ENCODE measurements around the gene KCNK1.

KCNK1 gene

DNA sequence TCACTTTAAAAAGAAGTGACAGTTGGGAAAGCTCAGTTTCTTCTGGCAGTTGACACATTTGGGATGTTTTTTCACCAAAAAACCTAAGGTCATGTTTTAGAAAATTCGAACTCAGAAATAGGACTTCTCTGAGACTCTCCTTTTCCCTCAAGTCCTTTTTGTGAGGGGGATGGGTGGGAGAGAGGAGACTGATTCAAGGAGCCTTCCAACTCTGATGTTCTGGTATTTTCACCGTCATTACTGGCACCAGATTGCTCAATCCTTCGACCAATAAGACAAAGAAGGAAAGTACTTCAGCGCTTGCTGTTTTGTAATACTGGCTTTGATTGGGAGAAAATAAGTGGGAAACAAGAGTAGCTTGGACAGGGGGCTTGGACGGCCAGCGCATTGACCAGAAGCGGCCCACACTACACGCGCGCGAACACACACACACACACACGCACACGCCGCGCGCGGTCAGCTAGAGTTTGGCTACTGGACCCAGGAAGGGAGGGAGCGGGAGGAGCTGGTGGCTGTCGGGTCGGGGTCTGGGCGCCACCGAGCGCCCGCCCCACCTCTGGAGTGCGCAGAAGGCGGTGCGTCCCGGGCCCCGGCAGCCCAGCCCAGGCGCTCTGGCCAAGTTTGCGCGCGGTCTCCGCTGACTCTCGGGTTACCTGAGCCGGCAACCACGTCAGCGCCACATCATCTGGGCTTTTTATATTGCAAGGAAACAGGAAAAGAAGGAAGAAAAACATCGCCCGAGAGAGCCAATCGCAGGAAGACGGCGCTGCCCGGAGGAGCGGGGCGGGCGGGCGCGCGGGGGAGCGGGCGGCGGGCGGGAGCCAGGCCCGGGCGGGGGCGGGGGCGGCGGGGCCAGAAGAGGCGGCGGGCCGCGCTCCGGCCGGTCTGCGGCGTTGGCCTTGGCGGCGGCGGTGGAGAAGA is at the start of gene KCNK1:
Gene KCNK1 (plus strand): TSS at position 855 of the 921 bp plus-strand sequence. CDS start 66 bp downstream, at position 921.
- TF ChIP-seq, protein P1, sequence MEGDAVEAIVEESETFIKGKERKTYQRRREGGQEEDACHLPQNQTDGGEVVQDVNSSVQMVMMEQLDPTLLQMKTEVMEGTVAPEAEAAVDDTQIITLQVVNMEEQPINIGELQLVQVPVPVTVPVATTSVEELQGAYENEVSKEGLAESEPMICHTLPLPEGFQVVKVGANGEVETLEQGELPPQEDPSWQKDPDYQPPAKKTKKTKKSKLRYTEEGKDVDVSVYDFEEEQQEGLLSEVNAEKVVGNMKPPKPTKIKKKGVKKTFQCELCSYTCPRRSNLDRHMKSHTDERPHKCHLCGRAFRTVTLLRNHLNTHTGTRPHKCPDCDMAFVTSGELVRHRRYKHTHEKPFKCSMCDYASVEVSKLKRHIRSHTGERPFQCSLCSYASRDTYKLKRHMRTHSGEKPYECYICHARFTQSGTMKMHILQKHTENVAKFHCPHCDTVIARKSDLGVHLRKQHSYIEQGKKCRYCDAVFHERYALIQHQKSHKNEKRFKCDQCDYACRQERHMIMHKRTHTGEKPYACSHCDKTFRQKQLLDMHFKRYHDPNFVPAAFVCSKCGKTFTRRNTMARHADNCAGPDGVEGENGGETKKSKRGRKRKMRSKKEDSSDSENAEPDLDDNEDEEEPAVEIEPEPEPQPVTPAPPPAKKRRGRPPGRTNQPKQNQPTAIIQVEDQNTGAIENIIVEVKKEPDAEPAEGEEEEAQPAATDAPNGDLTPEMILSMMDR (conservative IDR thresholded peaks at IDR 0.05; ENCODE audit: control insufficient read depth, insufficient read depth, low read depth, low read length): no peak
- peak within 1 kb of the TSS; percentile 75 for H3K4me3 ChIP-seq (ENCODE audit: control insufficient read depth, low read depth, low read length)
- peak; percentile 95 for DNase-seq (ENCODE audit: low read depth)

DNA sequence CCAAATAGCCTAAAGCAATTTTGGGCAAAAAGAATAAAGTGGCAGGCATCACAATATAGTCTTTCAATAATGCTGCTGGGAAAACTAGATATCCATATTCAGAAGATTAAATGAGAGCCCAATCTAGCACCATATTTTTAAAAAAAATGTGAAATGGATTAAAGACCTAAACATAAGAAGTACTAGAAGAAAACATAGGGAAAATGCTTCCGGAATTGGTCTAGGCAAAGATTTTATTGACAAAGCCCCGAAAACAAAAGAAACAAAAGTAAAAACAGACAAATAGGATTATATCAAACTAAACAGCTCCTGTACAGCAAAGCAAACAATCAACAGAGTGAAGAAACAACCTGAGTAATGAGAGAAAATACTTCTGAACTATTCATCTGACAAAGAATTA is 48.6 kb upstream of the KCNK1 start:
- DNase-seq (ENCODE audit: low read depth): no peak
- TF ChIP-seq, protein P1 (conservative IDR thresholded peaks at IDR 0.05; ENCODE audit: control insufficient read depth, insufficient read depth, low read depth, low read length): no peak
- no peak overlapping the region for H3K4me3 ChIP-seq (ENCODE audit: control insufficient read depth, low read depth, low read length)

DNA sequence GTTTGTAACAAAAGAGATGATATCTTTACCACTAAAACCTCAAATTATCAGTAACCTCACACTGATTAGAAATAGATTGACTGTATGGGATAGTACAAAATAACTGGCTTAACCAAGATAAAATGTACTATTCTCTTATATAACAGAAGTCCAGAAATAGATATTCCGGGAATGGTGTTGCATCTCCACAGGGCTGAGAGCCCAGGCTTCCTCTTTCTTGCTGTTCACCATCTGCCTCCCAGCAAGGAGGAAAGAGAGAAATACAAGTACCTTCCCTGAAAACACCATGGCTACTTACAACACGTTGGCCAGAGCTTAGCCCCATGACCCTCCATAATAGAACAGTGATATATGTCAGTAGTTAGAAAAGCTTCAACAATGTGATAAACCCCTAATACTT is 47.0 kb upstream of the KCNK1 start:
- TF ChIP-seq, protein P1 (conservative IDR thresholded peaks at IDR 0.05; ENCODE audit: control insufficient read depth, insufficient read depth, low read depth, low read length): no peak
- DNase-seq (ENCODE audit: low read depth): no peak
- H3K4me3 ChIP-seq (ENCODE audit: control insufficient read depth, low read depth, low read length): no peak overlapping the region

DNA sequence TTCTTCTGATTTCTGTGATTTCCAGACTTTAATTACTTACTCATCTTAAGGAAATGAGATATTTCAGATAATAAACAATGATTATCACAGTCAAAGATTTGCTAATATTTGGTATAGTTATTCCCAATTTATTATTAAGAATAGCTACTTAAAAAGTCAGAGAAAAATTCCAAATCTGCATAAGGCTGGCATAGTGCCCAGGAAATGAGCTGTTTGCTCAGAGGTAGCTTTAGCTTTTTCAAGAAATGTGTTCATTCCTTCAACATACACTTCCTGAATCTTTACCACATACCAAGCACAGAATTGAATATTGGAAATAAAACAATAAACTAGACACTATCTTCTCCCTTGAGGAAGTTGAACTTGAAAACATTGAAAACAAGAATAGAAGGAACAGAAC is 44.3 kb upstream of the KCNK1 start:
- peak; percentile 27 for DNase-seq (ENCODE audit: low read depth)
- TF ChIP-seq, protein P1 (conservative IDR thresholded peaks at IDR 0.05; ENCODE audit: control insufficient read depth, insufficient read depth, low read depth, low read length): no peak
- no peak overlapping the region for H3K4me3 ChIP-seq (ENCODE audit: control insufficient read depth, low read depth, low read length)

DNA sequence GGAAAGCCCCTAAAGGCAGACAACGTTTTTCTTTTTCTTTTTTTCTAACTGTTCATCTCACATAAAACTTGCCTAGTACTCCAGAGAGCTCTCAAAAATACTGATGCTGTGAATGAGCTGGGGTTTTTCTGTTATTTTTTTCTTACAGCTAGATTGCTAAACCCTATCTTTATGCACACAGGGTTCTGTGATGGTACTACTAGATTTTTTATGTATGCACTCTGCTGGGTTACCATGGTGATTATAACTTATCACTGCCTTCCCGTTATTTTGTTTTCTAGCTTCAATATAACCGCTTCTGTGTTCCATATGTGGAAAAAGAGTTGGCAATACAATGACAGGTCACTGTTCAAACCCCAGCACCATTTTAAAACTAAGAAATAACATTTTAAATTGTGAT is 43.7 kb upstream of the KCNK1 start:
- TF ChIP-seq, protein P1 (conservative IDR thresholded peaks at IDR 0.05; ENCODE audit: control insufficient read depth, insufficient read depth, low read depth, low read length): no peak
- no peak for DNase-seq (ENCODE audit: low read depth)

DNA sequence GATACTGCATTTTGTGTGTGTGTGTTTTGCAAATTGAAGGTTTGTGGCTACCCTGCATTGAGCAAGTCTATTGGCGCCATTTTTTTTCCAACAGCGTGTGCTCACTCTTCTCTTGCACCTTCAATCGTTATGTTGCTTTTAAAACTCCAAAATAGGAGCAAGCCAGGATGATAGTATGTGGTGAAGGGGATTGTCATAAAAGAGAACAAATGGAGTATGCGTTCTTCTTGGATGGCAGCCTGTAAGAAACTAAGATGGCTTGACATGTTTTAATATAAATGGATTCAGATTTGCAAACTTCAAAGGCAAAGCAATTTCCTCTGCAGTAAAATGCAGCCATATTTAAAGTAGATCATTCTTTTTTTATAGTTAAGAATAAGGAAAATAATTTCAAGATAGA is 43.2 kb upstream of the KCNK1 start:
- TF ChIP-seq, protein P1 (conservative IDR thresholded peaks at IDR 0.05; ENCODE audit: control insufficient read depth, insufficient read depth, low read depth, low read length): no peak
- H3K4me3 ChIP-seq (ENCODE audit: control insufficient read depth, low read depth, low read length): no peak overlapping the region
- no peak for DNase-seq (ENCODE audit: low read depth)

More for the DNA sequence above, 43.7 kb upstream of the KCNK1 start:
- H3K4me3 ChIP-seq (ENCODE audit: control insufficient read depth, low read depth, low read length): no peak overlapping the region

All from fibroblast of mammary gland (primary cell).